Left ventricle myocardium inferior (tissue), 1 donor: ENCODE results near the gene FBXO24. TPM values are rescaled to one million over a fixed set of nuclear protein-coding genes. Genes with fewer than 3 reads are reported as not detected.
A peak's percentile ranks its signal among the peaks of the same experiment; 100 is the strongest.

Experiments
- DNase-seq: peaks from one replicate; pipeline ENCODE4 v3.0.0-alpha.2; 2020
- H3K27ac ChIP-seq: fragments of 200-600 bp; replicated peaks from 2 replicates; pipeline ENCODE4 v1.8.0; 2021
- H3K27me3 ChIP-seq: fragments of 200-600 bp; 2 replicates; pipeline ENCODE4 v1.8.0; 2021; ENCODE audit warnings: low read depth
- H3K36me3 ChIP-seq: fragments of 200-600 bp; 2 replicates; pipeline ENCODE4 v1.8.0; 2021
- H3K4me1 ChIP-seq: fragments of 200-600 bp; 2 replicates; pipeline ENCODE4 v1.8.0; 2021
- H3K4me3 ChIP-seq: fragments of 200-600 bp; 2 replicates; pipeline ENCODE4 v1.8.0; 2021; ENCODE audit warnings: mild to moderate bottlenecking, moderate library complexity
- H3K9me3 ChIP-seq: fragments of 200-600 bp; replicated peaks from 2 replicates; pipeline ENCODE4 v1.8.0; 2021
- intact Hi-C: fragments of 100-400 bp; cut with micrococcal nuclease; formaldehyde crosslinking; loops from one replicate; pipeline ENCODE4 v1.11.0; 2022
- total RNA-seq: library from RNA; stranded (reverse); fragmentation: NEBNext Ultra II Directional; extraction: Animal tissue kit (Norgen Biotek cat#: 25700); gene quantifications from one replicate; pipeline ENCODE4 v1.2.1, GENCODE V29; 2021
- TF ChIP-seq, protein P1 (sequence below): fragments of 200-600 bp; IDR thresholded peaks from 2 replicates; pipeline ENCODE4 v1.8.0; 2021; ENCODE audit warnings: antibody characterized with exemption, mild to moderate bottlenecking, borderline replicate concordance
- donor health status: DM: no; HTN: yes; CAD: no; lungs with severe emphysema.

The FBXO24 gene
- total RNA-seq, 1 donor from 2014 or later, result 0.25 TPM

DNA sequence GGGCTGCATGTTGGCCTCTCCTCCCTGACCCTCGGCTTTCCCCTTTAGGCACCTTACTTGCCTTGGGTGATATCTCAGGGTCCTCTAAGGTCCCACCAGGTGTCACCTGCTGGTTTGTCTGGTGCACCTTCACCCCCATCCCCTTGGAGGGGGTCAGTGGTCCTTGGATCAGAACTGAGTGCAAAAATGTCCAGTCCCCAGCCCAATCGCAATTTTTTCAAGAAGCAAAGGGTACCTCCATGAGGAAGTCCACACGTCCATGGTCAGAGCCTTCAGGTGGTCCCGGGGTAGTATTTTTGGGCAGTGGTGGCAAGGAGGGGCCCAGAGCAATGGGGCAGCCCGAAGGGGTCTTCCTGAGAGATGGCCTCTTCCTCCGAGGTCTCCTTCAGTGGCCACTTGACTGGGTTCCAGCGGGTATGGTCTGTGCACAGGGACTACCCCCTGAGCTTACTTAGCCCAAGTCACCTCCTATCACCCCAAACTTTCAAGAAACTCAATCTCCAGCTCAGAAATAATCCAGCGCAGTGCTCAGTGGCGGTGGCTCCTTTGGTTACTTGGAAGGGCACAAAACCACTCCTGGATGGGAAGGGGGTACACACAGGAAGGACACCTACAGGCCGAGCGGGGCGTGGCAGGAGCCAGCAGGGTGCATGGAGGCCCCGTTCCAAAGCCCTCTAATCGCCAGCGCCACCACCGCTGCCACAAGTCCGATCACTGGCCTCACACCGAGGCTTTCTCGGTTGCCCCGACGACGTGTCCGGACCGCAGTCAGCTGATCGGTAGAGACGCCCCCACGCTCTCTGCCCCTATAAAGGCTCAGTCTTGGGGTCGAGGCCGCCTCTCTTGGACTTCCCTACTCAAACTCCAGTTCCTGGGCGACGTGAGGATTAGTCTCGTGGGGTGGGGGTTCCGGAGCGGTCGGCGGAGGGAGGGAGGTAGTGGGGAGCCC lies 17.0 kb upstream of the FBXO24 start:
- Histone ChIP-seq H3K27me3 (no peaks in the 10 kb centered on the region), H3K36me3 (peaks cover 5% of the 10 kb centered on the region), H3K9me3 (no peaks in the 10 kb centered on the region), H3K4me1 (peaks cover 22% of the 10 kb centered on the region), H3K27ac (no peak overlapping the region), H3K4me3 (peak overlapping the region; percentile 57)
- intact Hi-C loops, result no loop called here
- TF ChIP-seq, protein P1, sequence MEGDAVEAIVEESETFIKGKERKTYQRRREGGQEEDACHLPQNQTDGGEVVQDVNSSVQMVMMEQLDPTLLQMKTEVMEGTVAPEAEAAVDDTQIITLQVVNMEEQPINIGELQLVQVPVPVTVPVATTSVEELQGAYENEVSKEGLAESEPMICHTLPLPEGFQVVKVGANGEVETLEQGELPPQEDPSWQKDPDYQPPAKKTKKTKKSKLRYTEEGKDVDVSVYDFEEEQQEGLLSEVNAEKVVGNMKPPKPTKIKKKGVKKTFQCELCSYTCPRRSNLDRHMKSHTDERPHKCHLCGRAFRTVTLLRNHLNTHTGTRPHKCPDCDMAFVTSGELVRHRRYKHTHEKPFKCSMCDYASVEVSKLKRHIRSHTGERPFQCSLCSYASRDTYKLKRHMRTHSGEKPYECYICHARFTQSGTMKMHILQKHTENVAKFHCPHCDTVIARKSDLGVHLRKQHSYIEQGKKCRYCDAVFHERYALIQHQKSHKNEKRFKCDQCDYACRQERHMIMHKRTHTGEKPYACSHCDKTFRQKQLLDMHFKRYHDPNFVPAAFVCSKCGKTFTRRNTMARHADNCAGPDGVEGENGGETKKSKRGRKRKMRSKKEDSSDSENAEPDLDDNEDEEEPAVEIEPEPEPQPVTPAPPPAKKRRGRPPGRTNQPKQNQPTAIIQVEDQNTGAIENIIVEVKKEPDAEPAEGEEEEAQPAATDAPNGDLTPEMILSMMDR, result peak; percentile 49
- DNase-seq, result no peak

DNA sequence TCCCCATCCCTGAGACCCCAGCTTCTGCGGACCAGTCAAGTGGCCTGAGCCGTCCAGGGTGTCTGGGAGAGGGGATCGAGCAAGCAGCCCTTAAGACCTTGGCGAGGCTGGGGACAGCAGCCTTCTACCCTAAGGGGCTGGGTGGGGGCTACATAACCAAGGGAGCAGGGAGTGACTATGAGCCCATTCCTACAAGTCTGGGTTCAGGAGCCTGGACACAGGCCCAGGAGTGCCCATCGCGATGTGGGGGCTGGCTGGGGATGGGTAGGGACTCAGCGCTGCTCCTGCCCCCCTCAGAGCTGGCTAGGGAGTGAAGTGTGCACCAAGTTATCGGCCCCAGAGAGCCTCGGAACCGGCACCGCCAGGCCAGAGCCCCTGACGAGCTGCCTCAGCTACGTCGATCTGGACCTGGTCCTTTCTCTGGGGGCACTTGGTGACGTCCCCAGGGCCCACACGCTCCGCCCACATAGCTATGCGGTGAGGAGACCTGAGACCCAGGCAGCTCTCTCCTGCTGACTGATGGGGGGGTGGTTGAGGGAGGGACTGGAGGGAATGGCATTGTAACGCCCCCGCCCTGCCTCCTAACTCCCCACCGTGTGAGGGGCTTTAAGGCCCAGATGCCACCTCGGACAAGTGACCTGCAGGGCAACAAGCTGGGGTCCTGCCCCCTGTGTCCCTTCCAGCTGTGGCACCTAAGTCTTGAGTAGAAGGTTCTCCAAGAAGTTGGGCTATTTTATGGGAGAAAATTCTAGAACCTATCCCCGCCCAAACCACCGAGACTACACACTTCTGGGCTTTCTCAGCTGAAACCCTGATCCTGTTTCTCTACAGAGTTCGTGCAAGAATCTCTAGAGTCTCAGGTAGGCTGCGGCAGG lies 14.9 kb upstream of the FBXO24 start:
- Histone ChIP-seq H3K9me3 (no peaks in the 10 kb centered on the region), H3K27ac (no peak overlapping the region), H3K4me1 (peaks cover 22% of the 10 kb centered on the region), H3K4me3 (no peak overlapping the region), H3K27me3 (no peaks in the 10 kb centered on the region), H3K36me3 (peaks cover 26% of the 10 kb centered on the region)
- TF ChIP-seq, protein P1, result no peak
- intact Hi-C loops, result no loop called here
- DNase-seq, result no peak

DNA sequence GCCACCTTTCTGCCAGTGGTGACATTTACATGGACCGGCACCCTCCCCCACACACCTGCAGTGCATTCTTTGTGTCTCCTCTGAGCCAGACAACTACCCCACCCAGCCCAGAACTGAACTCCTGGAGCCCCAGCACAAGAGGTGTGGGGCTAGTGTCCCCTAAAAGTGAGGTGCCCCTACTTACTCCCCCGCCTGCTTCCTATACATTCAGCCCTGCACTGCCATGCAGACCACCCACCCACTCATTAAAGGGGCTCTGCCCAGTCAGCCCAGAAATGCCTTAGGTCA lies 14.4 kb upstream of the FBXO24 start:
- Histone ChIP-seq H3K4me3 (no peak overlapping the region), H3K27ac (no peak overlapping the region), H3K36me3 (peaks cover 31% of the 10 kb centered on the region), H3K27me3 (no peaks in the 10 kb centered on the region), H3K4me1 (peaks cover 22% of the 10 kb centered on the region), H3K9me3 (no peaks in the 10 kb centered on the region)
- no peak for DNase-seq
- intact Hi-C loops, result no loop called here
- TF ChIP-seq, protein P1, result no peak

DNA sequence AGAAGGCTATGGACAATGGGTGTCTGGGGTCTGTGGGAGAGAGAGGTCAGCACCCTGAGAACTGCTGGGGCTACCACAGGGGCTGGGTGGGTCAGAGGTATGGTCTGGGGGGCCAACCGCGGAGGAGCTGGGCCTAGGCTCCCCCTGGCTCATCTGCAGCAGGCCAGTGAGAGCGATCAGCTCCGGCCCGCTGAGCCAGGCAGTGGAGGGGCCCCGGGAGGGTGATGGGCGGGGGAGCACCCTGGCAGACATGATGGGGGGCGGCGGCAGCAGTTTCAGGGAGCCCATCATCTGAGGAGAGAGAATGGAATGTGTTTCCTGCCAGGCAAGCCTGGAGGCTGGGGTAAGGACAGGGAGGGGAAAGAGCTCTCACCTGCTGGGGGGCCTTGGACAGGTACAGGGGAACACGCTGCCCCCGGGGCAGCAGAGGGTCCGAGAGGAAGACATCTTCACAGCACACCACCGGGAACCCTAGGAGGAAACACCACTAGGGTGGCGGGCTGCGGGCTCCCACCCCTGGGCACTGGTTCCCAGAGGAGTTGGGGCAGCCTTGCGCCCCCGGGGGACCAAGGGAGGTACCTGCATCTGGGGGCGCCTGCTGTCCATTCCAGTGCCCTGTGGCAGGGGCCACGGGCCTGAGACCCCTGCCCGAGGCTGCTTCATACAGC lies 13.7 kb upstream of the FBXO24 start:
- TF ChIP-seq, protein P1, result no peak
- no peaks in the 10 kb centered on the region for H3K27me3 ChIP-seq
- H3K9me3 ChIP-seq, result no peaks in the 10 kb centered on the region
- H3K4me1 ChIP-seq, result peaks cover 22% of the 10 kb centered on the region
- no peak overlapping the region for H3K27ac ChIP-seq
- H3K4me3 ChIP-seq, result no peak overlapping the region
- DNase-seq, result no peak
- H3K36me3 ChIP-seq, result peaks cover 38% of the 10 kb centered on the region
- intact Hi-C loops, result no loop called here

DNA sequence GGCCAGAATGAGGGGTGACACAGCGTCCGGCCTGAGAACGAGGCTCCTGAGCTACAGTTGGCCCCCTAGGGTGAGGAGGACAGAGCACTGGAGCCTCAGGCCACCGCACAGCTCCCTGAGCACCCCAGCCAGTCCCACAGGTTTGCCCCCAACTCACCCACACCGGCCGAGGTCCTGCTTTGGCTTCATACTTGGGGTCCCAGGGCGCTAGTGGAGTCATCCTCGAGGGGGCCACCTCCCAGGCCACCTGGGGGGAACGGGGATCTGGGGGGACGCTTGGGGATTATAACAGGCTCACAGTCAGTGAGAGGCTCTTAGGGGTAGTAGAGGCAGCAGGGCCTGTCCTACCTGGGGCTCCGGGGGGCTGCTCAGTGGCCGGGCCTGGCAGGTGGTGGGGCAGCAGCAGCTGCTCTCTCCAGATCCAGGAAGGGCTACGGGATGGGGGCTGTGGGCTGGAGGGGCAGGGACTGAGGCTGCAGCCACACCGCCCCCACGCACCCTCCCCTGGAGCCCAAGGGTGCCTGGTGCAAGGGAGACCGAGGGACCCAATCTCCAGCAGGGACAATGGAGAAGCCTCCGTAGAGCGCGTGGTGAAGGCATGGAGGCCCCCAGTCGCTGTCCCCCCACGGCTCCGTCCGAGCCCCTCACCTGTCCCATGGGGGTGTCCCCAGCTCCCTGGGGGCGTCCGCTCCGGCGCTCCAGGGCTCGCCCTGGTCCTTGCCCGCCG lies 13.0 kb upstream of the FBXO24 start:
- peaks cover 45% of the 10 kb centered on the region for H3K36me3 ChIP-seq
- no peak for DNase-seq
- intact Hi-C loops, result no loop called here

More for the DNA sequence above, 13.0 kb upstream of the FBXO24 start:
- H3K4me1 ChIP-seq, result peaks cover 22% of the 10 kb centered on the region
- H3K27ac ChIP-seq, result no peak overlapping the region
- TF ChIP-seq, protein P1, result no peak
- H3K9me3 ChIP-seq, result no peaks in the 10 kb centered on the region
- no peak overlapping the region for H3K4me3 ChIP-seq
- no peaks in the 10 kb centered on the region for H3K27me3 ChIP-seq
